Left cardiac atrium (tissue), 4 donors: ENCODE results near the gene NKD1. TPM values are rescaled to one million over a fixed set of nuclear protein-coding genes. Genes with fewer than 3 reads are reported as not detected.

Source experiments
- ATAC-seq, 2 donors: fragments of 200-7000 bp; cut with Tn5 transposase; one replicate each; pipeline ENCODE4 v1.9.1; 2020; ENCODE audit warnings: mild to moderate bottlenecking in 2 of 2, moderate library complexity in 2 of 2
- DNase-seq: peaks from one replicate; pipeline ENCODE4 v3.0.0-alpha.2; 2020
- intact Hi-C, 2 donors: fragments of 100-400 bp; cut with DNase I; formaldehyde crosslinking; loops; one replicate each; pipeline versions ENCODE4 v1.14.1 to v1.15.1; 2022 to 2023
- total RNA-seq, 2 donors: library from RNA; stranded (reverse); fragmentation: NEBNext Ultra II Directional; extraction: Animal tissue kit (Norgen Biotek cat#: 25700); gene quantifications; one replicate each; pipeline ENCODE4 v1.2.1, GENCODE V29; 2021
- donor health status: DM: no; HTN: yes; CAD: no.
- donor health status: DM: no; HTN: yes; CAD: no; lungs with severe emphysema.
- donor health status: DM: yes; HTN: yes; CAD: no.
- donor health status: Dilated cardiomyopathy.

The NKD1 gene
- total RNA-seq, 2 donors from 2014 or later: 1.0 to 1.9 TPM

GRCh38 chr16:50629334-50629733, 81.1 kb downstream of the NKD1 start:
- no peak for ATAC-seq
- no peak for DNase-seq
- intact Hi-C loops: loop anchor here in 1 of 2 donors (10.0 kb wide), 1 partner anchor 55 kb away; no protein-coding TSS in a partner anchor

DNA sequence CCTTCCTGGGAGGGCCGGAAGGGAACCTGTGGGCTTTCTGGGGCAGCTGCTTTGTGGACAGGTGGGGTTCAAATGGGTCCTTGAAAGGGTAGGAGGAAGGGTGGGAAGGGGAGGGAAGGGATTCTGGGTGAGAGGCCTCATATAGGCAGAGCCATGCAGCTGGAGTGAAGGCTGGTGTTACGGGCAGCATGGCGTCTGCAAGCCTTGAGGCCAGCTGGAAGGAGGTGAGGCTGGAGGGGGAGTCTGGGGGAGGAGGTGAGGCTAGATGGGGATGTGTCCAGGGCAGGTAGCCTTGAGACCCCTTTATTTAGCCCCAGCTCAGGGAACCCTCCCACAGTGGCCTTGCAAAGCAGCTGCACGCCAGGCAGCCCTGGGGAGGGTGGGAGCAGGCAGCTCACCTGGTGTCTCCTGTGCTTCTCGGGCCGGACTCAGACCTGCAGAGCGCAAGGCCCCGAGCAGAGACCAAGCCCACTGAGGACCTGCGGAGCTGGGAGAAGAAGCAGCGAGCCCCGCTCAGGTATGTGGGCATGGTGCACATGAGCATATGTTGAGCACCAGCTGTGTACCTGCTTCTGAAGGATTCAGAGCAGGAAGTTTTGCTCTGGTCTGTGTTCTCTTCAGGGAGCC, 82.3 kb downstream of the NKD1 start:
- intact Hi-C loops: no loop called here
- DNase-seq (no peak), ATAC-seq (no peak)

GRCh38 chr16:50631249-50631984, 83.2 kb downstream of the NKD1 start:
- DNase-seq (no peak), ATAC-seq (no peak)
- intact Hi-C loops: no loop called here

GRCh38 chr16:50631985-50632576, 83.9 kb downstream of the NKD1 start:
- DNase-seq: no peak
- no peak for ATAC-seq
- intact Hi-C loops: no loop called here

DNA sequence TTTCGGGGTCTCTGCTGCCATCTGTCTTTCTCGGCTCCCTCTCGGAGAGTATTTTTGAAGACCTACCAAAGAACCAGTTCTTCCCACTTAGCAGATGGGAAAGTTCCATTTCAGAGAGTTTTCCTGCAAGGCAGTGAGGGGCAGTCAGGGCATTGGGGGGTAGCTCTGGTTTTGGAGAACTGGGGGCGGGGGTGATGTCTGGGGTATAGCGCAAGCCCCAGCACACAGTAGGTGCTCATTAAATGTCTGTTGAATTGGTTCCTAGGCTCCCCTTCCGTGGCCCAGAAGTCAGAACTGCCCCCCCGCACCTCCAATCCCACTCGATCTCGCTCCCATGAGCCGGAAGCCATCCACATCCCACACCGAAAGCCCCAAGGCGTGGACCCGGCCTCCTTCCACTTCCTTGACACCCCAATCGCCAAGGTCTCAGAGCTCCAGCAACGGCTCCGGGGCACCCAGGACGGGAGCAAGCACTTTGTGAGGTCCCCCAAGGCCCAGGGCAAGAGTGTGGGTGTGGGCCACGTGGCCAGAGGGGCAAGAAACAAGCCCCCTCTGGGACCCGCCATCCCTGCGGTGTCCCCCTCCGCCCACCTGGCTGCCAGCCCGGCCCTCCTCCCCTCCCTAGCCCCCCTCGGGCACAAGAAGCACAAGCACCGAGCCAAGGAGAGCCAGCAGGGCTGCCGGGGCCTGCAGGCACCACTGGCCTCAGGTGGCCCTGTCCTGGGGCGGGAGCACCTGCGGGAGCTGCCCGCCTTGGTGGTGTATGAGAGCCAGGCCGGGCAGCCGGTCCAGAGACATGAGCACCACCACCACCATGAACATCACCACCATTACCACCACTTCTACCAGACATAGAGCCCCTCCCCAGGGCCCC, 85.0 kb downstream of the NKD1 start:
- intact Hi-C loops: no loop called here
- DNase-seq: no peak
- no peak for ATAC-seq

DNA sequence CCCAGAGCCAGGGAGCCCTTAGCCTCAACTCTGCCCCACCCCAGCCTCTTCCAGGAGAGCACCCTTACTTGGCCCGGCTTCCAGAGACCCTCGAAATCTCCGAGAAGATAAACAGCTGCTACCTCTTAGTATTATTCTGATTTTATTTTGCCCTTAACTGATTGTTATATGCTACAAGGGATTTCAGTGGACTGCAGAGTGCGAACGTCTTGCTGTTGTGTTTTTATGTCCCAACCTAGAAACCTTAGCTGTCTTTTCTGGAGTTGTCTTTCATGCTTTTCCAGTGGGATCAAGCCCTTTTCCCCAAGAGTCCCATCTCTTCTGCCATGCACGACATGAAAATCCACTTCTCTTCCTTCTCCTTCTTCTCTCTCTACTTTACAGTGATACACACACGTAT, 85.9 kb downstream of the NKD1 start:
- ATAC-seq (no peak), DNase-seq (no peak)
- intact Hi-C loops: no loop called here

DNA sequence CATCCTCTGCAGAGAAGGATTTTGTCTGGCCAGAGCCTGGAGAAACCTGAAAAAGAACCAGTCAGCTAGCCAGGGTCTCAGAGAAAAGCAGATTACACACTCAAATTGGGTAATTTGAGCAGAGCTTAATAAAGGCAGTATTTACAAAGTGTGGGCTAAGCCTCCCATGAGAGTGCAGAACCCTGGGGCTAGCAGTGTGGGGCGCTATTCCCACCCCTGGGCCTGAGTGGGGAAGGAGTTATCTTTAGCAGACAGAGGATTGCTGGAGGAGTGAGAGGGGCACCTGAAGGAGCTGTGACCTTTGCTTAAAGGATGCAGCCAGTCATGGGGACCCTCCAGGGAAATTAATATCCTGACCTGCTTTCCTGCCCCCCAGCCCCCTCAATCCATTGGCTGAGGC, 86.8 kb downstream of the NKD1 start:
- no peak for ATAC-seq
- no peak for DNase-seq
- intact Hi-C loops: no loop called here

GRCh38 chr16:50635505-50636392, 87.6 kb downstream of the NKD1 start:
- intact Hi-C loops: no loop called here
- DNase-seq (no peak), ATAC-seq (no peak)

DNA sequence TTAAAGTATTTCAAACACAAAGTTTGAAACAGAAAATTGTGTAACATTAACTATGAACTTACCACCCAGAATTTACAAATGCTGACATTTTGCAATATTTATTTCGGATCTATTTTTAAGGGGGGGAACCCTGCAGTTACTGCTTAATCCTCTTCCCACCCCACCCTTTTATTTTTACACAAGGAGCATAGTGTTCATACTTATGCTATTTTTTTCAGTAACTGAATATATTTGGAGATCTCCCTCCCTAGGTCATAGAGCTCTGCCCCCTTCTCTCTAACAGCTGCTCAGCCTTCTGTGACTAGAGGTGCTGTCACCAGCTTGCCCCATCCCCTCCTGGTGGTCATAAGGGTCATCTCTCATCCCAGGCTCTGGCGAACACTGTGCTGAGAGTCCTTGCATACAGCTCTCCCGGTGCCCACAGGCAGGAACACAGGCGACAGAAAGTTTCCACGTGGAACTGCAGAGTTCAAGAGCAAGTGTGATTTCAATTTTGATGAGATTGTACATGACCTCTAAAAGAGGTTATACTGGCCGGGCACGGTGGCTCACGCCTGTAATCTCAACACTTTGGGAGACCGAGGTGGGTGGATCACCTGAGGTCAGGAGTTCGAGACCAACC, 88.7 kb downstream of the NKD1 start:
- DNase-seq (no peak), ATAC-seq (no peak)
- intact Hi-C loops: no loop called here

DNA sequence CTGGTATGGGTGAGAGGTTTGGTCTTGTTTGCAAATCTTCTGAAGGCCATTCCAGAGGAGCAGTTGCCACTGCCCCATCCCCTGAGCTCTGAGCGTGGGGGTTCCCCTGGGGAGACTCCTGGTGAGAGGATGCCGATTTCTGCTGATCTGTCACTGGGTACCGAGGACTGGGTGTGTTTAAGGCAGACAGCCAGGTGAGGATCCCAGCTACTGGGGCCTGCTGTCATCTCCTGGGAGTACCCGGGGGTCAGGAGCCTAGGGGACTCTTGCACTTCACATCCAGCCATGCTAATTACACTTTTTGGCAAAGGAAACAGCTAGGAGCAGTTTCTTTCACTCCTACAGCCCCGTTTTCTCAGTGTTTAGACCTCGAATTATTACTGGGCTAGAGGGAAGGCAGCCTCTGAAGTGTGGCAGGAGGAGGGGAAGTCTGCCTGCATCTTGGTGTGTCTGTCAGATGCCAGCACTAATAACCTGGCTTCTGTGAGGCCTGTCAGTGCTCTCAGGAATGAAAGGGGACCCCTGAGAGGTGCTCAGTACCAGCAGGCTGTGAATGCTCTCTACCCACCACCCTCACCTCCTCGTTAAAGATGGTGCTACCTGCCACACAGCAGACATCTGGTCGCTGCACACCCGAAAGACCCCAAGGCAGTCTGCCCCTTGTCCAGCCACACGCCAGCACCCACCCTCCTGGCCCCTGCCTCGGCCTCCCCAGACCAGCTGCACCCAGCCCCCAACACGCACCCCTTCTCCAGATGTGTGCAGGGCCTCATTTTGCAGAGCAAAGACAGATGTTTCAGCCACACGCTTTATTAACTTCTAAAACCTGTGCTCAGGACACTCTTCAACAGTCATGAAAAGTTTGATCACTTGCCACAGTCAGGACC, 89.8 kb downstream of the NKD1 start:
- ATAC-seq (no peak), DNase-seq (no peak)
- intact Hi-C loops: no loop called here

GRCh38 chr16:50638816-50639670, 90.8 kb downstream of the NKD1 start:
- DNase-seq: no peak
- no peak for ATAC-seq
- intact Hi-C loops: no loop called here

DNA sequence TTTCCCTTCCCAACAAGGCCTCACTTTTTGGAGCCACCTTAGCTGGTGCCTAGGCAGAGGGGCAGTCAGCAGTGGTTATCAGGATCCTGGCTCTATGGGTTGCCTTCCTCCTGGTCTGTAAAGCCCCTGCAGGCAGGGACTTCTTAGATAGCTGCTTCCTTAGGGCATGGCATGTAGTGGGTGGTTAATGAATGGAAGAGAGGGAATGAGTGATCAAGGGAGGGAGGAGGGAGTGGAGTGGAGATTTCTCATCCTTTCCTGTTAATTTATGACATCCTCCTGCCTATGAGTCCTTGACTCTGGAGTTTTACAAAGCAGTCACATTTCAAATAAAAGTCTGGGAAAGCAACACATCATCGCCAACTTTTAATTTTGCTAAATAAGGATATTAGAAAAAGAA, 92.2 kb downstream of the NKD1 start:
- ATAC-seq (no peak), DNase-seq (no peak)
- intact Hi-C loops: loop anchor here in 1 of 2 donors (10.0 kb wide), 1 partner anchor 266 kb away; no protein-coding TSS in a partner anchor

- DNase-seq: no peak
- intact Hi-C loops: loop anchor here in 1 of 2 donors (10.0 kb wide), 1 partner anchor 266 kb away; no protein-coding TSS in a partner anchor
- ATAC-seq: no peak
Measured at GRCh38 chr16:50640919-50641817, 93.0 kb downstream of the NKD1 start.

DNA sequence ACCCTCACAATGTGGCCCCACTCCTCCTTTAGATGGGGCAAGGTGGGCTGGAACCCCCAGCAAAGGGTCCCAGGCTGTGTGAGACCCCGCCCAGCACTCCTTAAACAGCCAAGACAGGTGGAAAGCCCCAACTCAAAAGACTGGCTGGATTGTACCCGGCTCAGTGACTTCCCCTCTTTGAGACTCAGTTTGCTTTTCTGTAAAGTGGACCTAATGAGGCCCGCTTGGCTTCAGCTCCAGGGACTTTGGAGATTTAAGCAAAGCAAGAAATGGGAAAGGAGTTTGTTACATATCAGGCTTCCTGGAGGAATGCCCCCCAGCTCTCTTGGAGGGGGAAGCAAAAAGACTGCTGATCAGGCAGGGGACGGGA, 93.6 kb downstream of the NKD1 start:
- DNase-seq (no peak), ATAC-seq (no peak)
- intact Hi-C loops: loop anchor here in 1 of 2 donors (10.0 kb wide), 1 partner anchor 267 kb away; no protein-coding TSS in a partner anchor

DNA sequence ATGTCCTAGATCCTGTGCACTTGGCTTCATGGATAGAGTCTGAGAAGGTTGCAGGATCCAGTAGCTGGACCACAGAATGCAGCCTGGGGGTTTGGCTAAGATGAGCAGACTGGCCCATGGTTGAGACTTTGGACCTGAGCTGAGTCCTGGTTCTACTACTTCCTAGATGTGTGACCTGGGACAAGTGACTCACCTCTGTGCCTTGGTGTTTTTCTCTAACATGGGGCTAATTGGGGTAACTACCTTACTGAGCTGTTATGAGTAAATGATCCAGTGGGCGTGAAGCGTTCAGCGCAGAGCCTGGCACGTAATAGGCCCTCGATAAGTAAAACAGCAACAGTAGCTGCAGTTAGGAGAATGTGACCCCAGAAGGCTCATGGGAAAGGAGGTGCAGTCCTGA, 94.2 kb downstream of the NKD1 start:
- ATAC-seq (no peak), DNase-seq (no peak)
- intact Hi-C loops: loop anchor here in 1 of 2 donors (10.0 kb wide), 1 partner anchor 268 kb away; no protein-coding TSS in a partner anchor
